Left lung (tissue), 10 donors: Measurements from ENCODE around the gene GRIA2. TPM values are rescaled to one million over a fixed set of nuclear protein-coding genes. Genes with fewer than 3 reads are reported as not detected.

Experiments
- ATAC-seq: fragments of 200-7000 bp; cut with Tn5 transposase; one replicate; pipeline ENCODE4 v1.9.1; 2020; ENCODE audit warnings: moderate library complexity
- DNase-seq, 4 donors: peaks; one replicate each; pipeline ENCODE4 v3.0.0-alpha.2; 2013 to 2020
- H3K27ac ChIP-seq, 2 donors: fragments of 200-600 bp; sonication (generic) in 1 of 2; one replicate each; pipeline versions ENCODE4 v1.5.0 to v1.8.0; 2020 to 2021
- H3K27me3 ChIP-seq, 2 donors: fragments of 200-600 bp; sonication (generic) in 1 of 2; one replicate each; pipeline versions ENCODE4 v1.5.0 to v1.8.0; 2020 to 2021
- H3K36me3 ChIP-seq, 2 donors: fragments of 200-600 bp; sonication (generic) in 1 of 2; one replicate each; pipeline versions ENCODE4 v1.5.0 to v1.8.0; 2020 to 2021
- H3K4me1 ChIP-seq, 2 donors: fragments of 200-600 bp; one replicate each; pipeline ENCODE4 v1.8.0; 2021
- H3K4me3 ChIP-seq, 2 donors: fragments of 200-600 bp; sonication (generic) in 1 of 2; one replicate each; pipeline versions ENCODE4 v1.5.0 to v1.8.0; 2020 to 2021; ENCODE audit warnings: mild to moderate bottlenecking in 1 of 2
- H3K9me3 ChIP-seq, 2 donors: fragments of 200-600 bp; sonication (generic) in 1 of 2; one replicate each; pipeline versions ENCODE4 v1.5.0 to v1.8.0; 2020 to 2021
- intact Hi-C, 2 donors: fragments of 100-400 bp; cut with DNase I; formaldehyde crosslinking; loops; one replicate each; pipeline versions ENCODE4 v1.11.2 to v1.14.2; 2022
- polyA plus RNA-seq, 6 donors: library from polyadenylated mRNA; unstranded; fragments of 120-200 nt; gene quantifications; one replicate each; pipeline ENCODE4 v1.2.1, GENCODE V29; 2013; ENCODE audit not compliant: insufficient read length in 6 of 6
- total RNA-seq, 2 donors: library from RNA; stranded (reverse); fragmentation: NEBNext Ultra II Directional; extraction: Animal tissue kit (Norgen Biotek cat#: 25700); gene quantifications; one replicate each; pipeline ENCODE4 v1.2.1, GENCODE V29; 2021
- TF ChIP-seq, protein P1 (sequence below), 2 donors: fragments of 200-600 bp; sonication (generic) in 1 of 2; IDR thresholded peaks; one replicate each; pipeline versions ENCODE4 v1.5.0 to v1.8.0; 2021; ENCODE audit warnings: antibody characterized with exemption in 2 of 2
- donor health status: DM: no; HTN: yes; CAD: no.
- donor health status: DM: no; HTN: no; CAD: no.

The GRIA2 gene
- total and polyA plus RNA-seq, 8 donors = 1.5 to 3.5 (median 1.9) TPM; not detected in 2

GRCh38 chr4:157226035-157226434 is 5.5 kb downstream of the GRIA2 start:
- DNase-seq = no peak
- TF ChIP-seq, protein P1, sequence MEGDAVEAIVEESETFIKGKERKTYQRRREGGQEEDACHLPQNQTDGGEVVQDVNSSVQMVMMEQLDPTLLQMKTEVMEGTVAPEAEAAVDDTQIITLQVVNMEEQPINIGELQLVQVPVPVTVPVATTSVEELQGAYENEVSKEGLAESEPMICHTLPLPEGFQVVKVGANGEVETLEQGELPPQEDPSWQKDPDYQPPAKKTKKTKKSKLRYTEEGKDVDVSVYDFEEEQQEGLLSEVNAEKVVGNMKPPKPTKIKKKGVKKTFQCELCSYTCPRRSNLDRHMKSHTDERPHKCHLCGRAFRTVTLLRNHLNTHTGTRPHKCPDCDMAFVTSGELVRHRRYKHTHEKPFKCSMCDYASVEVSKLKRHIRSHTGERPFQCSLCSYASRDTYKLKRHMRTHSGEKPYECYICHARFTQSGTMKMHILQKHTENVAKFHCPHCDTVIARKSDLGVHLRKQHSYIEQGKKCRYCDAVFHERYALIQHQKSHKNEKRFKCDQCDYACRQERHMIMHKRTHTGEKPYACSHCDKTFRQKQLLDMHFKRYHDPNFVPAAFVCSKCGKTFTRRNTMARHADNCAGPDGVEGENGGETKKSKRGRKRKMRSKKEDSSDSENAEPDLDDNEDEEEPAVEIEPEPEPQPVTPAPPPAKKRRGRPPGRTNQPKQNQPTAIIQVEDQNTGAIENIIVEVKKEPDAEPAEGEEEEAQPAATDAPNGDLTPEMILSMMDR (IDR thresholded peaks at IDR 0.05) = no peak
- Histone ChIP-seq H3K36me3 (no peaks in the 10 kb centered on the region), H3K27me3 (peaks cover 23 to 39% of the 10 kb centered on the region in 2 donors), H3K4me1 (no peaks in the 10 kb centered on the region), H3K9me3 (no peaks in the 10 kb centered on the region), H3K27ac (no peak overlapping the region), H3K4me3 (no peak overlapping the region)
- ATAC-seq = no peak
- intact Hi-C loops = no loop called here

DNA sequence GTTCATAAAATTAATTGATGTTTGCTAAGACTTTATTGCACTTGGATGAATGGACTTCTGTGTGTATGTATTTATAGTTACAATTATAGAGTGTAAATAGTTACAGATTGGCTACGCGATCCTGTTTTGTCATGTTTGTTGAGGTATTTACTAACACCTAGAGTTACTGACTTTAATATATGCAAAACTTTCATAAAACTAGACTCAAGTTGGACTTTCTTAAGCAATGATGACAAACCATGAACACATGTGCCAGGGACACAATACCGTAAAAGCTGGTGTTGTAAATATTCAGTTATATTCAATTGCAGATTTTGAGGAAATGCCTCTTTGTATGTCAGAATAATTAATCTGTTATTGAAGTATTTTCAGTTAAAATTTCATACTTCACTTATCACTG is 6.1 kb downstream of the GRIA2 start:
- no peaks in the 10 kb centered on the region for H3K36me3 ChIP-seq
- H3K4me1 ChIP-seq = no peaks in the 10 kb centered on the region
- H3K27ac ChIP-seq = no peak overlapping the region
- no peaks in the 10 kb centered on the region for H3K9me3 ChIP-seq
- no peak overlapping the region for H3K4me3 ChIP-seq
- DNase-seq = no peak
- TF ChIP-seq, protein P1 (IDR thresholded peaks at IDR 0.05) = no peak
- no peak for ATAC-seq
- intact Hi-C loops = no loop called here
- H3K27me3 ChIP-seq = peaks cover 17 to 33% of the 10 kb centered on the region in 2 donors

- Histone ChIP-seq H3K27ac (no peak overlapping the region), H3K27me3 (no peaks in the 10 kb centered on the region), H3K4me3 (no peak overlapping the region), H3K4me1 (no peaks in the 10 kb centered on the region), H3K36me3 (no peaks in the 10 kb centered on the region), H3K9me3 (no peaks in the 10 kb centered on the region)
- intact Hi-C loops = no loop called here
- DNase-seq = no peak
- no peak for ATAC-seq
- TF ChIP-seq, protein P1 (IDR thresholded peaks at IDR 0.05) = no peak
These were observed 11.0 kb downstream of the GRIA2 start for GRCh38 chr4:157231525-157231924.

DNA sequence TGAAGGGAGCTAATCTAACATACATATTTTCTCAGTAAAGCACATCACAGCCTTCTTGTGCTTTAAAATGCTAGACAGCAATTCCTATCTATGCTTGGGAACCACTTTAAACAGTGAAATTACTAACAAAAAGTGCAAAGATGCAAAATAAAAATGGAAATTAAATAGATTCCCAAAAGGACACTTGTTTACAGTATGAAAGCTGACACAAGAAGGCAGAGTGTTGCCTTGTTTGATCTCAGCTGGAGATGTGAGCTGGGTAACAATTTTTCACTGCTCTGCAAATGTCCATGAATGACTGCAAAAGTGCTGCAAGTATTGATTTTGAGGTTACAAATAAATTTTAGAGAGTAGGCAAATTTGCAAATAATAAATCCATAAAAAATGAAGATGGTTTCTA is 22.3 kb downstream of the GRIA2 start:
- Histone ChIP-seq H3K4me1 (no peaks in the 10 kb centered on the region), H3K9me3 (no peaks in the 10 kb centered on the region), H3K36me3 (no peaks in the 10 kb centered on the region), H3K27me3 (no peaks in the 10 kb centered on the region), H3K27ac (no peak overlapping the region), H3K4me3 (no peak overlapping the region)
- ATAC-seq (no peak), DNase-seq (no peak)
- TF ChIP-seq, protein P1 (IDR thresholded peaks at IDR 0.05) = no peak
- intact Hi-C loops = no loop called here

DNA sequence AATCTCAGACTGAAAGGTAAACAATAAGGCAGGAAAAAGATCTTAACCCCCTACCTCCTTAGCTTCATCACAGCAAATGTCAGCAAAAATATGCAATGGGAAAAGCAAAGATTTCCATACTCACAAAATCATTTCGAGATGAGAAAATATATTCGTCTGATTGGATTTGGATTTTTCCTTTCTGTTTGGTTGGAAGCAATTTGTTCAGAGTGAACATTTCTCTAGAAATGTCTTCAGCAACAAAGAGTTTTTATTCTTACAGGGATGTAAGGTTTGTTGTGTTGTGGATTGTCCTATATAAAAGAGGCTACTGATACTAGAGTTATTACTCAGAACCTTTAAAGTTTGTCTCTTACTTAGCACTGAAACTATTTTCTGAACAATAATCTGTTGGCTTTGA is 23.8 kb downstream of the GRIA2 start:
- H3K4me3 ChIP-seq = no peak overlapping the region
- H3K9me3 ChIP-seq = no peaks in the 10 kb centered on the region
- H3K4me1 ChIP-seq = no peaks in the 10 kb centered on the region
- no peak overlapping the region for H3K27ac ChIP-seq
- no peaks in the 10 kb centered on the region for H3K36me3 ChIP-seq
- DNase-seq = no peak
- H3K27me3 ChIP-seq = no peaks in the 10 kb centered on the region
- intact Hi-C loops = no loop called here
- no peak for ATAC-seq
- TF ChIP-seq, protein P1 (IDR thresholded peaks at IDR 0.05) = no peak
